HG02763 (cell line): ENCODE measurements around the gene GSDMA.
"Not testable (repeated sequence)": the region's sequence is repeated elsewhere in the genome, so short reads cannot be mapped to it uniquely, and the experiment has no call there.

ENCODE experiments used
- ATAC-seq: cut with Tn5 transposase; IDR thresholded peaks from one replicate; pipeline ENCODE4 v1.9.1; 2021; ENCODE audit warnings: mild to moderate bottlenecking, moderate library complexity; ENCODE audit not compliant: unreplicated experiment

GSDMA gene

DNA sequence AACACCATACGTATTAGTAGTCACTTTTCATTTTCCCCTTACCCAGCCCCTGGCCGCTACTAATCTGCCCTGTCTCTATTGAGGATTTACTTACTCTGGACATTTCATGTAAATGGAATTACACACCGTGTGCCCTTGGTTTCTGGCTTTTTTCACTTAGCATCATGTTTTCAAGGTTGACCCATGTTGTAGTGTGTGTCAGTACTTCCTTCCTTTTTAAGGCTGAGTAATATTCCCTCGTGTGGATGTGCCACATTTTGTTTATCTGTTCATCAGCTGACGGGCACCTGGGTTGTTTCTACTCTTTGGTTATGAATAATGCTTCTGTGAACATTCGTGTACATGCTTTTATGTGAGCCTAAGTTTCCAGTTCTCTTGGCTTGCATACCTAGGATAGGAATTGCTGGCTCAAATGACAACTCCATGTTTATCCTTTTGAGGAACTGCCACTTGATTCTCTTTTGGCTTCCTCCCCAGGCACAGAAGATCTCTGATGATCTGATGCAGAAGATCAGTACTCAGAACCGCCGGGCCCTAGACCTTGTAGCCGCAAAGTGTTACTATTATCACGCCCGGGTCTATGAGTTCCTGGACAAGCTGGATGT lies 25.5 kb downstream of the GSDMA start:
- no peak for ATAC-seq

DNA sequence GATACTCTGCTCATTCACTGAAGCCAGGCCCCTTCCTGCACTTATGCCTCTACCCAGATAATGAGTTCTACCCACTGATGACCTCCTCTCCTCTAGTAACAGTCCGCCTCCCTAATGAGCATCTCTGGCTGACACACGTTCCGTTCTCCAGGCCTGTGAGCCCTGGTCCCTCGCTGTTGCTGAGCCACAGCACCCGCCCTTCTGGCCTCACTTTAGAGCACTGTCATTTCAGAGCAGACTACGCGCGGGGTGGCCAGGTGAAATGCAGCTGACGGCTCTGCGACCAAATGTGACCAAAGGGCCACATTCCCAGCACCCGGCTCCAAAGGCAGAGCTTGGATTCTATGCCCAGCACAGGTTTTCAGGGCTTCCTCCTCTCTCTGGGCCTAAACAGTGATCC lies 31.6 kb downstream of the GSDMA start:
- ATAC-seq = no peak

DNA sequence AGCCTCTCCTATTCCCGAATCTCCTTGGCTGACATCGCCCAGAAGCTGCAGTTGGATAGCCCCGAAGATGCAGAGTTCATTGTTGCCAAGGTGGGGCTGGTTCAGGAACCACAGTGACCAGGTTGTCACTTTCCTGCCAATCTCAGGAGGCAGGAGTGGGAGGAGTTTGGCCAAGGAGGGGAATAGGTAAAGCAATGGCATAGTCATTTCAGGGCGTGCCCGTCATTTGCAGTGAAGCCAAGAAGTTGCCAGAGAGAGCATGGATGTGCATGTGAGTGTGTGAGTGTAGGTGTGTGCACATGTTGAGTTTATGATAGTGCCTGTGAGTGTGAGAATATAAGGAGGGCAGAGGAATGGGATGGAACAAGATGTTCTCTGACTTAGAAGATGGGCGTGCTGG lies 32.6 kb downstream of the GSDMA start:
- ATAC-seq = no peak

DNA sequence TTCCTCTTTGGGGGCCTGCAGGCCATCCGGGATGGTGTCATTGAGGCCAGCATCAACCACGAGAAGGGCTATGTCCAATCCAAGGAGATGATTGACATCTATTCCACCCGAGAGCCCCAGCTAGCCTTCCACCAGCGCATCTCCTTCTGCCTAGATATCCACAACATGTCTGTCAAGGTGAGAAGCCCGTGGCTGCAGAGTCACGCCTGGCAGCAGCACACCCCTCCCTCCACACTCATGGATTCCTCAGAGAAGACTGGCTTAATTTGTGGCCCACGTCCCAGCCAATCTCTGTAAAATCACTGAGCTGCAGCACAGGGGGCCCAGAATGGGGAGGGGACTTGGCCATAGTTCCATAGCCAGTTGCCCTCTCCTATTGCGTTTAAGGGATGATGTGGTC lies 33.4 kb downstream of the GSDMA start:
- ATAC-seq = no peak

DNA sequence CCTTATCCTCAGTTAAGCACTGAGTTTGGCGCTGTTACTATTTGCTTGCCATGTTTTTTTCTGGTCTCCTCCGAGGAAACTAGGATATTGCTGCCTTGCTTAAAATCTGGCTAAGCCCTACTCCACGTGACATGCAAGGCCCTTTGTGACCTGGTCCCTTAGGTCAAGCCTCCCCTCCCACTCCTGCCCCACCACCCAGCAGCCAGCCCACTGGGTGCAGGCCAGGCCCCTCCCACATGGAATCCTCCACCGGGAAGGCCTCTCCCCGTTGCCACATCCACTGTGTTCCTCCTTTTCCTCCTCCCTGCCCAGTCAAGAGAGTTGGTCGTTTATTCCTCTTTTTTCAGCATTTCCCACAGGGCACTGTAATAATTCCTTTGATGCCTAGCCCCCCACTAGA lies 34.0 kb downstream of the GSDMA start:
- ATAC-seq = no peak

DNA sequence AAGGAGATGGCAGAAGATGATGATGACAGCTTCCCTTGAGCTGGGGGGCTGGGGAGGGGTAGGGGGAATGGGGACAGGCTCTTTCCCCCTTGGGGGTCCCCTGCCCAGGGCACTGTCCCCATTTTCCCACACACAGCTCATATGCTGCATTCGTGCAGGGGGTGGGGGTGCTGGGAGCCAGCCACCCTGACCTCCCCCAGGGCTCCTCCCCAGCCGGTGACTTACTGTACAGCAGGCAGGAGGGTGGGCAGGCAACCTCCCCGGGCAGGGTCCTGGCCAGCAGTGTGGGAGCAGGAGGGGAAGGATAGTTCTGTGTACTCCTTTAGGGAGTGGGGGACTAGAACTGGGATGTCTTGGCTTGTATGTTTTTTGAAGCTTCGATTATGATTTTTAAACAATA lies 34.7 kb downstream of the GSDMA start:
- ATAC-seq = no peak

DNA sequence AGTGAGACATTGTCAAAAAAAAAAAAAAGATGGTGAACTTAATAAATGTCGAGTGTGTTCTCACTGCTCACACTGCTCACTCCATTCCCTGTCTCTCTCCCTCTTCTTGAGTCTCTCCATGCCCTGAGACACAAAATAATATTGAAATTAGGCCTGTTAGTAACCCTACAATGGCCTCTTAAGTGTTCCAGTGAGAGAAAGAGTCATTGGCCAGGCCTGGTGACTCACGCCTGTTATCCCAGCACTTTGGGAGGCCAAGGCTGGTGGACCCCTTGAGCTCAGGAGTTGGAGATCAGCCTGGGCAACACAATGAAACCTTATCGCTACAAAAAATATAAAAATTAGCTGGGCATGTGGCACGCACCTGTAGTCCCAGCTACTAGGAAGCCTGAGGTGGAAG lies 36.3 kb downstream of the GSDMA start:
- ATAC-seq = no peak

DNA sequence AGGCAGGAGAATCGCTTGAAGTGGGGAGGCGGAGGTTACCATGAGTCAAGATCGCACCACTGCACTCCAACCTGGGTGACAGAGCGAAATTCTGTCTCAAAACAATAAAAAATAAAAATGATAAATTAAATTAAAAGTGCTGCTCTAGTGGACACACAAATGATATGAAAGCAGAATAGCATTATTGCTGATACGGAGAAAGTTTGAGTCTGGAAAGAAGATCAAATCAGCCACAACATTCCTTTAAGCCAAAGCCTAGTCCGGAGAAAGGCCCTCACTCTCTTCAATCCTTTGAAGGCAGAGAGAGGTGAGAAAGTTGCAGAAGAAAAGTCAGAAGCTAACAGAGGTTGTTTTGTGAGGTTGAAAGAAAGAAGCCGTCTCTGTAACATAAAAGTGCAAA lies 37.4 kb downstream of the GSDMA start:
- ATAC-seq = no peak

DNA sequence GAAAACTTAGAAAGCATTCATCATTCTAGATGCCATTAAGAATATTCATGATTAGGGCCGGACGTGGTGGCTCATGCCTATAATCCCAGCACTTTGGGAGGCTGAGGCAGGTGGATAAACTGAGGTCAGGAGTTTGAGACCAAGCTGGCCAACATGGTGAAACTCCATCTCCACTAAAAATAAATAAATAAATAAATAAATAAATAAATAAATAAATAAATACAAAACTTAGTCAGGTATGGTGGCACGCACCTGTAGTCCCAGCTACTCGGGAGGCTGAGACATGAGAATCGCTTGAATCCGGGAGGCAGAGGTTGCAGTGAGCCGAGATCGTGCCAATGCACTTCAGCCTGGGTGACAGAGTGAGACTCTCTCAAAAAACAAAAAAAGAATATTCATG lies 38.5 kb downstream of the GSDMA start:
- ATAC-seq = not testable (repeated sequence)

DNA sequence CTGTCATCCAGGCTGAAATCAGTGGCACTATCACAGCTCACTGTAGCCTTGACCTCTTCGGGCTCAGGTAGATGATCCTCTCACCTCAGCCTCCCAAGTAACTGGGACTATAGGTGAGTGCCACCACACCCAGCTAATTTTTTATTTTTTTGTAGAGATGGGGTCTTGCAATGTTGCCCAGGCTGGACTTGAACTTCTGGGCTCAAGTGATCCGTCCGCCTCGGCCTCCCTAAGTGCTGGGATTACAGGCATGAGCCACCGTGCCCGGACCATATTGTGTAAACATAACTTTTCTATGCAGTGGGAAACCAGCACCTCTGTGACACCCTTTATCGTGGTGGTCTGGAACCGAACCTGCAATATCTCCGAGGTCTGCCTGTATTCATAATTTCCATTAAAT lies 41.3 kb downstream of the GSDMA start:
- no peak for ATAC-seq

DNA sequence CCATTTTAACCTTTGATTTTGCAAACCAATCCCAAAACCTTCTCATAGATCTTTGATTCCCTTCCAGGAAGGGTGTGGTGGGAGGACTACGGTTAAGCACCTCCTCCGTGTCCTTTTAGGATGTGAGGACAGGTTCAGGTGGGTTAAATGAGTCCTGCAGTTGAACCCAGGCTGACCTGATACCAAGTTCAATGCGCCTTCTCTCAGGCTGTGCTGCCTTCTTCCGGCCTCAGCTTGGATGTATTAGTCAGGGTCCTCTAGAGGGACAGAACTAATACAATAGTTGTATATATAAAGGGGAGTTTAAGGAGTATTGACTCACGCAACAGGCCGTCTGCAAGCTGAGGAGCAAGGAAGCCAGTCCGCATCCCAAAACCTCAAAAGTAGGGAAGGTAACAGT lies 41.9 kb downstream of the GSDMA start:
- ATAC-seq = no peak

DNA sequence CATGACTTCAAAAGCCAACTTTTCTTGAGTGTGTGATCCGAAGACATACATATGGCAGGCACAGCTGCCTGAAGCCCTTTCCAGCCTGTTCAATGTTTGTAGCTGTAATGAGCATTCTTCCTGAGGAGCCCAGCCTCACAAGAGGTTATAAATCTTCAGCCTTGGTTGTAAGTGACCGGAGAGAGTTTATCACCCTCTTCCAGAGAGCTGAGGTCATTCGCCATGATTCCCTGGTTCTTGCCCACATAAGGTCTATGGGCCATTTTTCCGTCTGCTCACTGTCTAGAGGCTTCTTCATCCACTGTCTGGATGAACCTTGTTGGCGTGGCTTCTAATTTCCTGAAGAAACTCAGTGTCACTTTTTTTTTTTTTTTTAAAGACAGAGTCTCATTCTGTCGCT lies 42.7 kb downstream of the GSDMA start:
- no peak for ATAC-seq

DNA sequence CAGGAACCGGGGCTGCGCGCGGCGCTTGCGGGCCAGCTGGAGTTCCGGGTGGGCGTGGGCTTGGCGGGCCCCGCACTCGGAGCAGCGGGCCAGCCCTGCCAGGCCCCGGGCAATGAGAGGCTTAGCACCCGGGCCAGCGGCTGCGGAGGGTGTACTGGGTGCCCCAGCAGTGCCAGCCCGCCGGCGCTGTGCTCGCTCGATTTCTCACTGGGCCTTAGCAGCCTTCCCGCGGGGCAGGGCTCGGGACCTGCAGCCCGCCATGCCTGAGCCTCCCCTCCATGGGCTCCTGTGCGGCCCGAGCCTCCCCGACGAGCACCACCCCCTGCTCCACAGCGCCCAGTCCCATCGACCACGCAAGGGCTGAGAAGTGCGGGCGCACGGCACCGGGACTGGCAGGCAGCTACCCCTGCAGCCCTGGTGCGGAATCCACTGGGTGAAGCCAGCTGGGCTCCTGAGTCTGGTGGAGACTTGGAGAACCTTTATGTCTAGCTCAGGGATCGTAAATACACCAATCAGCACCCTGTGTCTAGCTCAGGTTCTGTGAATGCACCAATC lies 48.2 kb downstream of the GSDMA start:
- ATAC-seq = not testable (repeated sequence)

DNA sequence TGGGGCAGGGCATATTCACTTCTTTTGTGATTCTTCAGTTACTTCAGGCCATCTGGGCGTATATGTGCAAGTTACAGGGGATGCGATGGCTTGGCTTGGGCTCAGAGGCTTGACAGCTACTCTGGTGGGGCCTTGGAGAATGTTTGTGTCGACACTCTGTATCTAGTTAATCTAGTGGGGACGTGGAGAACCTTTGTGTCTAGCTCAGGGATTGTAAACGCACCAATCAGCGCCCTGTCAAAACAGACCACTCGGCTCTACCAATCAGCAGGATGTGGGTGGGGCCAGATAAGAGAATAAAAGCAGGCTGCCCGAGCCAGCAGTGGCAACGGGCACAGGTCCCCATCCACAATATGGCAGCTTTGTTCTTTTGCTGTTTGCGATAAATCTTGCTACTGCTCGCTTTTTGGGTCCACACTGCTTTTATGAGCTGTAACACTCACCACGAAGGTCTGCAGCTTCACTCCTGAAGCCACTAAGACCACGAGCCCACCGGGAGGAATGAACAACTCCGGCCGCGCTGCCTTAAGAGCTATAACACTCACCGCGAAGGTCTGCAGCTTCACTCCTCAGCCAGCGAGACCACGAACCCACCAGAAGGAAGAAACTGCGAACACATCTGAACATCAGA lies 49.3 kb downstream of the GSDMA start:
- ATAC-seq = not testable (repeated sequence)

DNA sequence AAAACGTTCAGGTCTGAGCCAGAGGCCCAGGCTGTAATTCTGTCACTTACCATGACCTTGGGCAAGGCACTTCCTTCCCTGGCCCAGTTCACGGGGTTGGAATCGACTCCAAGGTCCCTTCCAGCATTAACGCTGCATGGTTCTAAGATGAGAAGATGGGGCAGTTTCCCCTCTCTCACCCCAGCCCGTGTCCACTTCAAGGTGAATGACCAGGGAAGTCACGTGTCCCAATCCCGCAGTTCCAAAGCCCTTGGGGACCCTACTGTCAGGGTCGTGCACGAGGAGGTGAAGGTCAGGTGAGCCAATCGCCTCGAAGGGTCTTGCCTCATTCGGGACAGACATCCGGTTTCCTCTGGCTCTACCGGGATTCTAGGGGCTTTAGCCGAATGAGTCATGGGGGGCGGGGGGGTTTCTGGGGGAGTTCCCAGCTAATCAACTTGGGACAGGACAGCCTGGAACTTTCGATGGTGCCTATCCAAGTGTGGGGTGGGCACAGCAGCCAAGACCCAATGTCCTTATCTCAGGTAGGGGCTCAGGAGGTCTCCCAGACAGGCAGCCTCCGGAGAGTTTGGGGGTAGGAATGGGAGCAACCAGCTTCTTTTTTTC lies 51.7 kb downstream of the GSDMA start:
- no peak for ATAC-seq

DNA sequence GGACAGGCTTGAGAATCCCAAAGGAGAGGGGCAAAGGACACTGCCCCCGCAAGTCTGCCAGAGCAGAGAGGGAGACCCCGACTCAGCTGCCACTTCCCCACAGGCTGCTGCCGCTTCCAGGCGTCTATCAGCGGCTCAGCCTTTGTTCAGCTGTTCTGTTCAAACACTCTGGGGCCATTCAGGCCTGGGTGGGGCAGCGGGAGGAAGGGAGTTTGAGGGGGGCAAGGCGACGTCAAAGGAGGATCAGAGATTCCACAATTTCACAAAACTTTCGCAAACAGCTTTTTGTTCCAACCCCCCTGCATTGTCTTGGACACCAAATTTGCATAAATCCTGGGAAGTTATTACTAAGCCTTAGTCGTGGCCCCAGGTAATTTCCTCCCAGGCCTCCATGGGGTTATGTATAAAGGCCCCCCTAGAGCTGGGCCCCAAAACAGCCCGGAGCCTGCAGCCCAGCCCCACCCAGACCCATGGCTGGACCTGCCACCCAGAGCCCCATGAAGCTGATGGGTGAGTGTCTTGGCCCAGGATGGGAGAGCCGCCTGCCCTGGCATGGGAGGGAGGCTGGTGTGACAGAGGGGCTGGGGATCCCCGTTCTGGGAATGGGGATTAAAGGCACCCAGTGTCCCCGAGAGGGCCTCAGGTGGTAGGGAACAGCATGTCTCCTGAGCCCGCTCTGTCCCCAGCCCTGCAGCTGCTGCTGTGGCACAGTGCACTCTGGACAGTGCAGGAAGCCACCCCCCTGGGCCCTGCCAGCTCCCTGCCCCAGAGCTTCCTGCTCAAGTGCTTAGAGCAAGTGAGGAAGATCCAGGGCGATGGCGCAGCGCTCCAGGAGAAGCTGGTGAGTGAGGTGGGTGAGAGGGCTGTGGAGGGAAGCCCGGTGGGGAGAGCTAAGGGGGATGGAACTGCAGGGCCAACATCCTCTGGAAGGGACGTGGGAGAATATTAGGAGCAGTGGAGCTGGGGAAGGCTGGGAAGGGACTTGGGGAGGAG lies 52.5 kb downstream of the GSDMA start, which contains the start of gene CSF3:
Gene CSF3 (plus strand): TSS at position 436 of the 993 bp plus-strand sequence. CDS start 35 bp downstream, at position 471.
- no peak for ATAC-seq

DNA sequence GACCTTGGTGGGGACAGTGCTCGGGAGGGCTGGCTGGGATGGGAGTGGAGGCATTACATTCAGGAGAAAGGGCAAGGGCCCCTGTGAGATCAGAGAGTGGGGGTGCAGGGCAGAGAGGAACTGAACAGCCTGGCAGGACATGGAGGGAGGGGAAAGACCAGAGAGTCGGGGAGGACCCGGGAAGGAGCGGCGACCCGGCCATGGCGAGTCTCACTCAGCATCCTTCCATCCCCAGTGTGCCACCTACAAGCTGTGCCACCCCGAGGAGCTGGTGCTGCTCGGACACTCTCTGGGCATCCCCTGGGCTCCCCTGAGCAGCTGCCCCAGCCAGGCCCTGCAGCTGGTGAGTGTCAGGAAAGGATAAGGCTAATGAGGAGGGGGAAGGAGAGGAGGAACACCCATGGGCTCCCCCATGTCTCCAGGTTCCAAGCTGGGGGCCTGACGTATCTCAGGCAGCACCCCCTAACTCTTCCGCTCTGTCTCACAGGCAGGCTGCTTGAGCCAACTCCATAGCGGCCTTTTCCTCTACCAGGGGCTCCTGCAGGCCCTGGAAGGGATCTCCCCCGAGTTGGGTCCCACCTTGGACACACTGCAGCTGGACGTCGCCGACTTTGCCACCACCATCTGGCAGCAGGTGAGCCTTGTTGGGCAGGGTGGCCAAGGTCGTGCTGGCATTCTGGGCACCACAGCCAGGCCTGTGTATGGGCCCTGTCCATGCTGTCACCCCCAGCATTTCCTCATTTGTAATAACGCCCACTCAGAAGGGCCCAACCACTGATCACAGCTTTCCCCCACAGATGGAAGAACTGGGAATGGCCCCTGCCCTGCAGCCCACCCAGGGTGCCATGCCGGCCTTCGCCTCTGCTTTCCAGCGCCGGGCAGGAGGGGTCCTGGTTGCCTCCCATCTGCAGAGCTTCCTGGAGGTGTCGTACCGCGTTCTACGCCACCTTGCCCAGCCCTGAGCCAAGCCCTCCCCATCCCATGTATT lies 53.5 kb downstream of the GSDMA start:
- ATAC-seq = no peak

DNA sequence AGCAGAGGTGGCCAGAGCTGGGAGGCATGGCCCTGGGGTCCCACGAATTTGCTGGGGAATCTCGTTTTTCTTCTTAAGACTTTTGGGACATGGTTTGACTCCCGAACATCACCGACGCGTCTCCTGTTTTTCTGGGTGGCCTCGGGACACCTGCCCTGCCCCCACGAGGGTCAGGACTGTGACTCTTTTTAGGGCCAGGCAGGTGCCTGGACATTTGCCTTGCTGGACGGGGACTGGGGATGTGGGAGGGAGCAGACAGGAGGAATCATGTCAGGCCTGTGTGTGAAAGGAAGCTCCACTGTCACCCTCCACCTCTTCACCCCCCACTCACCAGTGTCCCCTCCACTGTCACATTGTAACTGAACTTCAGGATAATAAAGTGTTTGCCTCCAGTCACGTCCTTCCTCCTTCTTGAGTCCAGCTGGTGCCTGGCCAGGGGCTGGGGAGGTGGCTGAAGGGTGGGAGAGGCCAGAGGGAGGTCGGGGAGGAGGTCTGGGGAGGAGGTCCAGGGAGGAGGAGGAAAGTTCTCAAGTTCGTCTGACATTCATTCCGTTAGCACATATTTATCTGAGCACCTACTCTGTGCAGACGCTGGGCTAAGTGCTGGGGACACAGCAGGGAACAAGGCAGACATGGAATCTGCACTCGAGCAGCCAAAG lies 54.7 kb downstream of the GSDMA start:
- no peak for ATAC-seq
